HG03175 (cell line): ENCODE measurements around the gene CDC25A.

ENCODE experiments used
- ATAC-seq: cut with Tn5 transposase; IDR thresholded peaks from one replicate; pipeline ENCODE4 v1.9.1; 2021; ENCODE audit warnings: mild to moderate bottlenecking, moderate library complexity; ENCODE audit not compliant: unreplicated experiment

The CDC25A gene

DNA sequence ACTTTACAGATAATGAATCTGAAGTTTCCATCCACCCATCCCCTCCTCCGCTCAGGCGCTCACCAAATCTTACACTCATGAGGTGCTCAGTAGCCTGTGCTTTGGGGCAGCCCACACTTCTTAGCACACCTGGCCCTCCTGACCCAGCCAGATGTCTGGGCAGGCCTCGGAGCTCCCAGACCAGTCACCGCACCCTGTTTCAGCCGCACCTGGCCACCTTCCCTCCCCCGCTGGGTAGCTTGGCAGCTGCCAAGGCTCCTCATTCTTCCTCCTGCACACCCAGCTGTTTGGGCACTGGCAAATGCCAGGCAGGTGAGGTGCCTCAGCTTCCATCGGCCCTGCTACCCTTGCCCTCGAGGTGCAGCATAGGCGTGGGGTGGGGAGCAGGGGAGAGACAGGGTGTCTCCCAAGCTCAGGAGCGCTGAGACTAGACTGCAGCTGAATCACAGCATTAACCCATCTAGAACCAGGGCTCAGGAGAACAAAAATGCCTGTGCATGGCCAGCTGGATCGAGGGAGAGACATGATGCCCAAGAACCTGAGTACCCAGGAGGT is 45.8 kb downstream of the CDC25A start:
- ATAC-seq: no peak

DNA sequence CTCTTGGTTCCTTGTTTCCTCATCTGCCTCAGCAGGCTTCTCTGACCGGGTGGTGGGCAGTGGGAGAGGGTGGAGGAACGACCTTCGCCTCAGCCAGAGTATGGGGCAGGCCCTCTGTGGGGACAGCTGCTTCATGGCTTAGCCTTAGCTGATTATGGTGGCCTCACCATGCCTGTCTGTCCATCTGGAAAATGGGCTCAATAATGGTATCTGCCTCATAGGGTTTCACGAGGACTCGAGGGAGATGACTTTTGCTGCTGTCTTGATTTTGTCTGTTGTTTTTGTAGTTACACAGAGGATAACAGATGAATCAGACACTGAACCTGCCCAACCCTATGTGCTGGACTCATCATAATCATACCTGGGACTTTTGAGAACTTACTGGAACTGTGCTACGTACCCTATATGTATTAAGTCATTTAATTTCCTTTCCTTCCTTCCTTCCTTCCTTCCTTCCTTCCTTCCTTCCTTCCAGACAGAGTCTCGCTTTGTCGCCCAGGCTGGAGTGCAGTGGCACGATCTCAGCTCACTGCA is 46.5 kb downstream of the CDC25A start:
- no peak for ATAC-seq

DNA sequence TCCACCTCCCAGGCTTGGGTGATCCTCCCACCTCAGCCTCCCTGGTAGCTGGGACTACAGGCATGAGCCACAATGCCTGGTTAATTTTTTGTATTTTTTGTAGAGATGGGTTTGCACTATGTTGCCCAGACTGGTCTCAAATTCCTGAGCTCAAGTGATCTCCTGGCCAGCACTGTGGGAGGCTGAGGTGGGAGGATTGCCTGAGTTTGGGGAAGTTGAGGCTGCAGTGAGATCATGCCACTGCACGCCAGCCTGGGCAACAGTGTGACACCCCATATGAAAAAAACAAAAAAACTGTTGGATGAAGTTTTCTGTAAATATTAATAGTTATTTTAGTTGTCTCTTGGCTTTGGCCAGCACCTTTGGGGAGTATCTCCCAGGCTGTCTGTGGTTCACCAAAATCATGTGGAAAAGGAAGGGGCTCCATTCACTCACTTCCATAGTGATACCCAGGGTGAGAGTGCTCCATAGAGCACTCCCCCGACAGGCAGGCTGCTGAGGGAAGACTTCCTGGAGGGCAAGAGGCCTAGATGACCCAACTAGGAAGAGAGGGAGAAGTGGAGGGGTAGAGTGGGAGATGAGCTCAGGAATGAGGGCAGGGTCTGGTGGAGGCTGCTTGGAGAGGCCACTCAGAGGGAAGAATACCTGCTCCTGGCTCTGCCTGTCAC is 47.1 kb downstream of the CDC25A start:
- ATAC-seq: no peak

DNA sequence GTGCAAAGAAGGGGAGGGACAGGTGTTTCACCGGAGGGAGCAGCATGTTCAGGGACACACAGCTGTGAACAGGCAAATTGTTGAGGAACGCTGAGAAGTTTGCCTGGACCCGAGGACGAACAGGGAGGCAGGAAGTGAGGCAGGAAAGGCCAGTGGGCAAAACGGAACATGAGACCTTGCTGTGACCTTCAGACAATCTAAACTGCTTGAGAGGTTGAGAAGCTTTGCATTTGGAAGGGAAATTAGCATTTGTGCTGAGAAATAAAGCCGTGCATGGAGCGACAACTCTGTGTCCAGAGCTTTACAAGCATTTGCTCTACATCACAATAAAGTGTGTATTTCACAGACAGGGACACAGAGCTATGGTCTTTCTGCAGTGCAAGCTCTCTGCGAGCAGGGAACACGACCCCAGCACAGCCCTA is 47.9 kb downstream of the CDC25A start:
- no peak for ATAC-seq

DNA sequence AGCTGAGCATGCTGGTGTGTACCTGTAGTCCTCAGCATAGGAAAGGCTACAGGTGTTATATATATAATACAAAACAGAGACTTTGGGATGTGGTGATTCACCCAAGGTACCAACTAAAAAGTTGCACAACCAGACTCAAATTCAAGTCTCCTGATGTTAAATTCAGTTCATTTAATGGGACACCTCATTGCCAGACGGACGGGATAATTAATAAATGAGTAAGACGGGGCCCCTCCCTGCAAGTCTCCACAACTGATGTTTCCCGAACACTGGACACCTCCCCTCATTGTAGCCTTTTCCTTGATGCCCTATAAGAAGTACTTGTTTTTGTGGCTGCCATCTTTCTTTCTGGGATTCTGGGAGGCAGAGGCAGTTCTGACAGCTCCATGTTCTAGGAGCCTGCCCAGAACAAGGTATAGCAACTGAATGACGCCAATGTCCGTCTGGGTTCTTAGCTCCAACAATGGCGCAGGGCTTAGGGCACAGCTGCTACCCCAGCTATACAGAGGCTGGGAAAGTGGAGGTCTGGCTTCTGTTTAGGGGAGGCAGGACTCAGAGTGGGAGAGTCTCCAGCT is 50.7 kb downstream of the CDC25A start:
- no peak for ATAC-seq

DNA sequence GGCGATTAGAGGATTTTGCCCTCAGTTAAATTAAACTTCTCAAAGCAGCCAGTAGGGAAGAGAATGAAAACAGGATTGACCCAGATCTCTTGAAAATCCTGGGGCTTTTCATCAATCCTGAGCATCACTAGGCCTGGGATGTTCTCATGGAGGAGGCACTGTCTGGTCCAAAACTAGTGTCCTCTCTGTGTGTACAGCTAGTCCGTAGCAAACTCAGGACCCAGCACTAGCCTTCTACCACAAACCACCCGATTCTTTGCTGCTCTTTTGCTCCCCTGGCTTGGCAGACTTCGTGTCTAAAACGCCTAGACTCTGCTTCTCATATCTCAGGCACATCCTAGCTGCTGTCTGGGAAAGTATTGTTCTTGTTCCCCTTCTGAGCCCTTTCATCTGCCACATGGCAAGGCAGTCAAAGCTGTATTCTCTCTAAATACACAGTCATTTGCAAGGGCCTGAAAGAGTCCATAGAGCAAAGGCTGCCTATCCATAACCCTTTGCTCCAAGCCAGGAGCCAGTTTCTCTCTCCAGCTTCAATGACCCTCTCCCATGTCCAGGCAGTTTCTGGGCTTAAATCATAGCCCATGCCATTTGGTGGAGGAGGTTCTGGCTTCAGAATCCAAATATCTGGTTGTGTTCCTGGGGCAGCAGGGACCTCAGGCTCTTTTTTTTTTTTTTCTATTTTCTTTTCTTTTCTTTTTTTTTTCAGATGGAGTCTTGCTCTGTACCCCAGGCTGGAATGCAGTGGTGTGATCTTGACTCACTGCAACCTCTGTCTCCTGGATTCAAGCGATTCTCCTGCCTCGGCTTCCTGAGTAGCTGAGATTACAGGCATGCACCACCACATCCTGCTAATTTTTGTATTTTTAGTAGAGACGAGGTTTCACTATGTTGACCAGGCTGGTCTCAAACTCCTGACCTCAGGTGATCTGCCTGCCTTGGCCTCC is 52.4 kb downstream of the CDC25A start:
- ATAC-seq: no peak

DNA sequence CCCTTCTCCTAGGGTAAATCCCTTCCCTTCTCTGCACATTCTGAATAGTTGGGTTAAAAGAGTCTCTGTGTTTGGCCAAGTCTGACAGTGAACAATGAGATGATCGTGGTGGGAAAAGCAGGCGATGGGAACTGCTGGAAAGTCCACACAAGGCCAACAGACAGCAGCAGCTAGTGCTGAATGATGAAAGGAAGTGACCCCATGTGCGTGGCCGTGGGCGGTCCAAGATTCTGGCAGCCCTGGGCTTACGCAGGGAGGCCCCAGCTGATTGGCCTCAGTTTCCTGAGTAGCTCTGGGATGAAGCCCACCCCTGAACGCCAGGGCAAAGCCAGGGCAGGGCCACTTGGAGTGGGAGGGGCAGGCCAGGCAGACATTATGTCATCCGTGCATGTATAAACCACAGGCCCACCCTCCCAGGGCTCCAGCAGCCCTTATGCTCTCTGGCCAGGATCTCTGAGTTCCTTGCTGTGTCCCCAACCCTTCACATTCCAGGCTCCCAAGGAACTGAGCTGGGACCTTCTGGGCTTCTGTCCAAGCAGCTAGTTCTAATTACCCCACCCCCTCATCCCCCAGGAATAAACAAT is 57.8 kb downstream of the CDC25A start:
- ATAC-seq: no peak

DNA sequence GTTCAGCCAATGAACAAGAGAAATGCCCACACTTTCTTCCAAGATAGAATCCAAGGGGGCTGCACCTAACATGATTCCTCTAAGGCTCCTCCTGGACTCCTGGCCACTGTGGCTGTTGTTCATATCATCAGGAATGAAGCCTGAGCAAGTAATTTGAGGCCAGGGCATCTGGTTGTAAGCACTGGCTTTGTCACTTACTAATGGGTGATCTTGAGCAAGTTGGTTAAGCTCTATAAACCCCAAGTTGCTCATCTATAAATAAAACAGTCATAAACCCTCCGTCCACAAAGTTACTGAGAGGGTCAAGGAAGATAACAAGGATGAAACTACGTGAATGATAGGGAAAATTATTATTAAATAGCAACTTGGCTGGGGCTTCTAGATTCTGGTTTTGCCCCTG is 58.3 kb downstream of the CDC25A start:
- ATAC-seq: no peak

DNA sequence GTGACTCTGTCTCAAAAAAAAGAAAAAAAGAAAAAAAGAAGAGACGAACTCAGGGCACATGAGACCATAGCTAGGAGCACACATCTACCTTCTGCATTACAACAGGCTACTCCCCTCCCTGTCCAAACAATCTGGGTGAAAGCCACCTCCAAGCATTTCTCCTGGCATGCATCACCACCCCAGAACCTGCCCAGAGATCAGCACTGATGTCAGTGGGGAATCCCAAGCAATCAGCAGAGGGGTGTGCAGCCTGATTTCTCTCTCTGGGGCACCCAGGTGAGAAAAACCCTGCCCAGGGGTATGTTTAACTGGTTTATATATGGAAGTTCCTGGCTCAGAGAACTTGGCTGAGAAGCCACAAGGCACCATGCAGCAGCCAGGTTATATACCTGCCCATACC is 59.4 kb downstream of the CDC25A start:
- no peak for ATAC-seq

DNA sequence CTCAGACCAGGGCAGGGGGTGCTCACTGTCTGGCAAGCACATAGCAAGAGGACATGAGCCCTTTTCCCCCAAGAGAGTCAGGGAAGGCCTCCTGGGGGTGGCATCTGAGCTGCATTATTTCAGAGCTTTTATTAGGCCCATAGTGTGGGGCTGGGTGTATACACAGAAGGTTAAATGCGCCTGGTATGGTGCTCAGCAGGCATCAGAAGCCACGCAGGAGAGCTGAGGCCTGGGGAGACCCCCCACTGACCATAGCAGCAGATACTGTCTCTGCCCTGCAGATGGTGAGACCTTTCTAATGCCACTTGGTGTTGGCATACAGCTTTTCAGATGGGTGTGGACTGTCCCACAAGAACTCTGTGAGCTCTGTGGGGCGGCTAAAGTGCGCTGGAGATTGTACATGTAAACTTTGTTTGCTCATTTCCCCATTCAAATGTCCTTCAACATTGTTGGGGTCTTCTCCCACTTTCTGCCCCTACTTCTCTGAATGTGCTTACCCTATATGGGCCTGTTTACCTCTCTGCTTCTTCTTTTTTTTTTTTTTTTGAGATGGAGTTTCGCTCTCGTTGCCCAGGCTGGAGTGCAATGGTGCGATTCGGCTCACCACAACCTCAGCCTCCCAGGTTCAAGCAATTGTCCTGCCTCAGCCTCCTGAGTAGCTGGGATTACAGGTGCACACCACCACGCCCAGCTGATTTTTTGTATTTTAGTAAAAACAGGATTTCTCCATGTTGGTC is 62.2 kb downstream of the CDC25A start:
- ATAC-seq: no peak

DNA sequence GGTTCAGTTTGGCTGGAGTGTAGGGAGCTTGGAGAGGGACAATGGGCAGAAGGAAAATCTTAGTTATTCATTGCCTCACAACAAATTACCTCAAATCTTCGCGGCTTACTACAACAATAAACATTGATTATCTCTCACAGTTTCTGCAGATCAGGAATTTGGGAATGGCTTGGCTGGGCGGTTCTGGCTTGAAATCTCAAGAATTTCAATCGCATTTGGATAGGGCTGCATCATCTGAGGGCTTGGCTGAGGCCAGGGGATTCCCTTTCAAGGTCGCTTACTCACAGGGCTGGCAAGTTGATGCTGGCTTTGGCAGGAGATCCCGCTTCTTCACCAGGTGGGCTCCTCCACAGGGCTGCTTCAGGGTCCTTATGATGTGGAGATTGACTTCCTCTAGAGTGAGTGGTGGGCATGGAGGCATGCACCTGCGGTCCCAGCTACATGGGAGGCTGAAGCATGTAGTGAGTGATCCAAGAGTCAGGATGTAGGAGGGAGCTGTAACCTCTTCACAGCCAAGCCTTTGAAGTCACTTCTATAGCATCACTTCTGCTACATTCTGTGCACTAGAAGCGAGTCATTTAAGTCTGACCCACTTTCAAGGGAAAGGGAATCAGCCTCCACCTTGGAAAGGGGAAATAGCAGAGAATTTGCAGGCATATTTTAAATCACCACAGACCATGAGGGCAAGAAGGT is 63.1 kb downstream of the CDC25A start:
- no peak for ATAC-seq

DNA sequence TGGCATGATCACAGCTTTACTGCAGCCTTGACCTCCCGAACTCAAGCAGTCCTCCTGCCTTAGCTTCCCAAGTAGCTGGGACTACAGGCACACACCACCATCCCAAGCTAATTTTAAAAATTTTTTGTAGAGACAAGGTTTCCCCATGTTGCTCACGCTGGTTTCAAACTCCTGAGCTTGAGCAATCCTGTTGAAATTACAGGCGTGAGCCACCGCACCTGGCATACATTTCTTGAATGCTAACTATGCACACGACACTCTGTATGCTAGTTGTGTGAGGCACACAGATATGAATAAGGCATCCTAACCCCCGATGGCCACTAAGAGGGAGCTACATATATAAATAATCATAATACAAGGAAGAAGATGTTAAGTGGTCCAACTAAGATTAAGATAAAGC is 64.9 kb downstream of the CDC25A start:
- no peak for ATAC-seq

DNA sequence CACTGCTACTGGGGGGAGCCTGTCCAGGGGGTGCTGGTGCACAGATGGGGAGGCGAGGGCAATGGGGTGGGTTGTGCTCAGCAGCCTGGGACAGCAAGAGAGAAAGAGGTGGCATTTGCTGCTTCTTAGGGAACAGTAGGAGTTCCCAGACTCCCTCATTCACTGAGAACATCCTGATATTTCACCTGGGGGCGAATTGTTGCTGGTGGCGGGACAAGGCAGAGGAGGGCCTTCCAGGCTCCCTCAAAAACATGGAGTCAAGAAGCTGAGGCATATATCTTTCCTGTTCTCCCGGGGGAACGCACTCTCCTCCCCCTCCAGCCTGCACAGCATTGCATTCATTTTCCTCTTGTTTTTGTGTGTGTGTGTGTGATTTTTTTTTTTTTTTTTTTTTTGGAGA is 65.7 kb downstream of the CDC25A start:
- ATAC-seq: no peak

DNA sequence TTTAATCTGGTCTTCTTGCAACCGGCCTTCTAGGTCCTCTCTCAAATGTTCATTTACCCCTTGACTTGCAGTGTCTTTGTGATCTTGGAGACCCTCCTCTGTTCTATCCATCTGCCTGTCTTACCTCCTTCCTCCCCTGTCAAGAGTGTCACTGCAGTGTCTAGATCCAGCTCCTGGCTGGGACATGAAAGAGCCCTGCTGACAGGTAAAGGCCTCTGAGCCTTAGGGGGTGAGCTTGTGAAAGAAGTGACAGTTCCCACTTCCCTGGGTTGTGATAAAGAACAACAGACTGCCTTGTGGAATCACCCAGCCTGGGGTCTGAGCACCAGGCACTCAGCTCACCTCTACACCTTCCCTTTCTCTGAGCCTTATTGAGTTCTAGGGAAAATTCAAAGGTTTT is 68.0 kb downstream of the CDC25A start:
- no peak for ATAC-seq

DNA sequence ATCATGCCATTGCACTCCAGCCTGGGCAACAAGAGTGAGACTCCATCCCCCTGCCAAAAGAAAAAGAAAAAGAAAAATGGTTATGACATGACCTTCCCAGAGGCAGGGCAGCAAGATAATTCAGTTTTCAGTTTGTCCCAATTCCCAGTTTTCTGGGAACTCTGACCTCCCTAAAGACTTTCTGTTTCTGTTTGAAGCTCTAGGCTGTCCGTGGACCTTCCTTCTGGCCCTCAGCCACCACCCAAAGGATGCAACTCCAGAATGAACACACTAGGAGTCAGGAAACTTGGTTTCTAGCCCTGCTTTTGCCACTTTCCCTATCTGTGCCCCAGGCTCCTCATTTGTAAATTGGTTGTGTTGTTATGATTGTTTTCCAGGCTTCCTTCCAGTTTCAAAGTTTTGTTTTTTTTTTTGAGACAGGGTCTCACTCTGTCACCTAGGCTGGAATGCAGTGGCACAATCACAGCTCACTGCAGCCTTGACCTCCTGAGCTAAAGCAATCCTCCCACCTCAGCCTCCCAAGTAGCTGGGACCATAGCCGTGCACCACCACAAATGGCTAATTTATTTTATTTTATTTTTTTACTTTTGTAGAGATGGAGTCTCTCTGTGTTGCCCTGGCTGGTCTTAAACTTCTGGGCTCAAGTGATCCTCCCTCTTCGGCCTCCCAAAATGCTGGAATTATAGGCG is 68.6 kb downstream of the CDC25A start:
- no peak for ATAC-seq

DNA sequence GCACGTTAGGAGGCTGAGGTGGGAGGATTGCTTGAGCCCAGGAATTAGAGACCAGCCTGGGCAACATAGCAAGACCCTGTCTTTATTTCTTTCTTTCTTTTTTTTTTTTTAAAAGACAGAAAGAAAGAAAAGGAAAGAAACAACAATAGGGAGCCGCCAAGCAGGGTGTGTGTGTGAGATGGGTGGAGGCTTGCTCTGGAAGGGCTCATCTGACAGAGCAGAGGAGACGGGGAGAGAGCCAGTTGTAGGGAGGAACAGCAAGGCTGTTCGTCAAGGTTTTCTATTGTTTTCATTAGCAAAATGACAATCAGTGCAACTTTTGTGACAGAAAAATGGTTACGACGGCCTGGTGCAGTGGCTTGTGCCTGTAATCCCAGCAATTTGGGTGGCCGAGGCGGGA is 69.3 kb downstream of the CDC25A start:
- ATAC-seq: no peak

DNA sequence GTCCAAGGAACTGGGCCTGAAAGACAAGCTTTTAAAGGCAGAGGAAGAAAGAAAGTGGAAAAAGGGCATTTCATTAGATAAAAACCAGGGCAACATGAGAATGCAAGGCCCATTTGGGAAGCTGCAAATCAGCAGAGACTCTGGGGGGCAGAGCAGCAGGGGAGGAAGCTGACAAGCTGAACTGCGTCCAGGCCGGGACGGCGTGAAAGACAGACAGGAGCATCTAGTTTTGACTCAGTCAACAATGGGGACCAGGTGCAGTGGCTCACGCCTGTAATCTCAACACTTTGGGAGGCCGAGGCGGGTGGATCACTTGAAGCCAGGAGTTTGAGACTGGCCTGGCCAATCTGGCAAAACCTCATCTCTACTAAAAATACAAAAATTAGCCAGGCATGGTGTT is 69.9 kb downstream of the CDC25A start:
- no peak for ATAC-seq

DNA sequence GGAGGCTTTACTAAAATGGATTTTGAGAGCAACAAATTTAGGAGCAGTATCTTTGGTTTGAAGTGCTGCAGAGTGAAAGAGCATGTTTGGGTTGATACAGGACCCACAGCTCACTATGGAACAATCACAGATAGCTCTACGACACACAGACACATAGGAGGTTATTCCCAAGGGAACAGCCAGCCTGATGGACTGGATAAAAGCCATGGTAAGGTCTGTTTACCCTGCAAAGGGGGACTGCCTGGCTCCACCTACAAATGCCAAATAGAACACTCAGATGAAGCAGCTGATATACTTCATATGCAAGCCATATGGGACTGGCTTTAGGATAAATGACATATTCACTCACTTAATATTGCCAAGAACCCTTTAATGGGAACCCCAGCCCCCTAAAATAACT is 75.4 kb downstream of the CDC25A start:
- ATAC-seq: no peak

DNA sequence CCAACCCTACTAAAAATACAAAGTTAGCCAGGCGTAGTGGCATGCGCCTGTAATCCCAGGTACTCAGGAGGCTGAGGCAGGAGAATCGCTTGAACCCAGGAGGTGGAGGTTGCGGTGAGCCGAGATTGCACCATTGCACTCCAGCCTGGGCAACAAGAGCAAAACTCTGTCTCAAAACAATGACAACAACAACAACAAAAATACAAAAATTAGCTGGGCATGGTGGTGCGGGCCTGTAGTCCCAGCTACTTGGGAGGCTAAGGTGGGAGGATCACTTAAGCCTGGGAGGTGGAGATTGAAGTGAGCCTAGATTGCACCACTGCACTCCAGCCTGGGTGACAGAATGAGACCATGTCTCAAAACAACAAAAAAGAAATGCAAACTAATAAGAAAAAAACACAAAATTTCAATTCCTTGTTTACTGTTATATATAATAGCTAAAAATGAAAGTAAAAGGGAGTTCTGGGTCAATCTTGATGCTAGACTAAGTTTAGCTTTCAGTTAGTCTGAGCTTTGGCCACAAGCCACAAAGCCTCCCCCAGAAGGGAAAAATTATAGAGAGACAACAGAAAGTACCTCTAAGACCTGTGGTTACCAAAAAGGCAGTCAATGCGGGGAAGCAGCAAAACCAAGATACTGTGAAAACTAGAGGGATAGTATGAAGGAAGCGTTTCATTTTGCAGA is 76.0 kb downstream of the CDC25A start:
- ATAC-seq: peak; percentile 78
